ENCODE data around the gene ATP9A.

GRCh38 chr20:51597389-51598231 lies 170.6 kb downstream of the ATP9A start:
- no peak for TF ChIP-seq YY1 (IDR thresholded peaks at IDR 0.05)
- TF ChIP-seq CTCF (IDR thresholded peaks at IDR 0.05; ENCODE audit: low read depth, low read length, missing input control) = no peak
- no peak for TF ChIP-seq RAD21 (IDR thresholded peaks at IDR 0.05)
- TF ChIP-seq MAX (IDR thresholded peaks at IDR 0.05) = no peak
- no peak for TF ChIP-seq EGR1 (IDR thresholded peaks at IDR 0.05; ENCODE audit: low read depth in 2 of 2)
- no peak for TF ChIP-seq REST (IDR thresholded peaks at IDR 0.05)
- no peak for TF ChIP-seq GABPA (IDR thresholded peaks at IDR 0.05 in 1 of 2, conservative IDR thresholded peaks at IDR 0.05 in 1 of 2)
- TF ChIP-seq ZBTB33 (IDR thresholded peaks at IDR 0.05) = no peak
- no peak for TF ChIP-seq JUND (IDR thresholded peaks at IDR 0.05)
- TF ChIP-seq SP1 (IDR thresholded peaks at IDR 0.05) = no peak

Data from liver (tissue), 3 donors.